Progenitor cell of endocrine pancreas (in vitro differentiated cells): Measurements from ENCODE around the gene ABCC8. TPM values are rescaled to one million over a fixed set of nuclear protein-coding genes. Genes with fewer than 3 reads are reported as not detected.
"Not testable (repeated sequence)": the region's sequence is repeated elsewhere in the genome, so short reads cannot be mapped to it uniquely, and the experiment has no call there.

Experiments
- DNase-seq: peaks from one replicate; pipeline ENCODE4 v3.0.0; 2021; ENCODE audit warnings: low spot score; ENCODE audit not compliant: unreplicated experiment
- H3K27ac Mint-ChIP-seq: 2 replicates; pipeline ENCODE4 v1.8.0; 2021; ENCODE audit warnings: mild to moderate bottlenecking, moderate library complexity, mixed read lengths
- H3K27me3 Mint-ChIP-seq: 2 replicates; pipeline ENCODE4 v1.8.0; 2021; ENCODE audit warnings: mixed read lengths
- H3K36me3 Mint-ChIP-seq: 2 replicates; pipeline ENCODE4 v1.8.0; 2022; ENCODE audit warnings: mixed read lengths; ENCODE audit not compliant: insufficient read depth
- H3K4me1 Mint-ChIP-seq: 2 replicates; pipeline ENCODE4 v1.8.0; 2021; ENCODE audit warnings: low read depth, mixed read lengths
- H3K4me3 Mint-ChIP-seq: 2 replicates; pipeline ENCODE4 v1.8.0; 2021; ENCODE audit warnings: low read depth, mild to moderate bottlenecking, moderate library complexity, mixed read lengths
- H3K9me3 Mint-ChIP-seq: 2 replicates; pipeline ENCODE4 v1.8.0; 2021; ENCODE audit warnings: low read depth, mixed read lengths
- CTCF ChIP-seq: fragments of 200-600 bp; sonication (generic); IDR thresholded peaks from one replicate; pipeline ENCODE4 v1.5.0; 2021; ENCODE audit warnings: antibody characterized with exemption, mild to moderate bottlenecking; ENCODE audit not compliant: unreplicated experiment
- total RNA-seq: library from RNA; stranded (reverse); gene quantifications from 2 replicates; pipeline ENCODE4 v1.2.1, GENCODE V29; 2021

The ABCC8 gene
- total RNA-seq, 1 donor from 2014 or later: 23.9 TPM

DNA sequence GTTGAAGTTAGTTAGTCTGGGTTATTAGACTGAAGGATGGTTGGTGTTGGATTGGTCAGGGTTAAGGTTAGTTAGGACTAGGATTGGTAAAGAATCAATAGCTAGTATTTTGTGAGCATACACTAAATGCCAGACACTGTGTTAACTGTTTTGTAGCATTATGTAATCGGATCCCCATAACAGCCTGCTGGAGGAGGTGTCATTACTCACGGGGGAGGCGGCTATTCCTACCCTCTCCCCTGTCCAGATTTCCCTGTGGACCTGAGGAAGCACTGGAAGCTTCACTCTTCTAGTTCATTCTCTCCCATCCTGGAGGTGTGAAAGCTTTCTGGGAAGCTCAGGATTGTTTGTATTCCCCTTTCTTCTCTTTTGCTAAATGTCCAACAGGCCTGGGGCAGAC is 47.7 kb downstream of the ABCC8 start:
- no peak for DNase-seq
- Mint-ChIP-seq H3K36me3 (no peaks in the 10 kb centered on the region), H3K27me3 (peaks cover 26% of the 10 kb centered on the region), H3K4me3 (no peak overlapping the region), H3K9me3 (no peaks in the 10 kb centered on the region), H3K27ac (no peak overlapping the region), H3K4me1 (peaks cover under 1% of the 10 kb centered on the region)
- no peak for TF ChIP-seq CTCF

GRCh38 chr11:17428261-17428660 is 48.4 kb downstream of the ABCC8 start:
- no peaks in the 10 kb centered on the region for H3K9me3 Mint-ChIP-seq
- H3K4me1 Mint-ChIP-seq: peaks cover 1% of the 10 kb centered on the region
- H3K27ac Mint-ChIP-seq: no peak overlapping the region
- no peak overlapping the region for H3K4me3 Mint-ChIP-seq
- H3K36me3 Mint-ChIP-seq: no peaks in the 10 kb centered on the region
- no peak for DNase-seq
- H3K27me3 Mint-ChIP-seq: peaks cover 25% of the 10 kb centered on the region
- no peak for TF ChIP-seq CTCF

- peaks cover 33% of the 10 kb centered on the region for H3K27me3 Mint-ChIP-seq
- H3K4me3 Mint-ChIP-seq, H3K36me3 Mint-ChIP-seq, H3K27ac Mint-ChIP-seq, DNase-seq, H3K4me1 Mint-ChIP-seq, H3K9me3 Mint-ChIP-seq: not testable (repeated sequence)
Measured at GRCh38 chr11:17426233-17426632, 50.4 kb downstream of the ABCC8 start.

GRCh38 chr11:17423533-17424310 is 52.9 kb downstream of the ABCC8 start:
- no peak for DNase-seq
- Mint-ChIP-seq H3K9me3 (no peaks in the 10 kb centered on the region), H3K27me3 (peaks cover 35% of the 10 kb centered on the region), H3K4me1 (peaks cover 1% of the 10 kb centered on the region), H3K27ac (peak overlapping the region; percentile 71), H3K4me3 (no peak overlapping the region), H3K36me3 (no peaks in the 10 kb centered on the region)
- no peak for TF ChIP-seq CTCF

GRCh38 chr11:17421781-17422180 is 54.9 kb downstream of the ABCC8 start:
- no peaks in the 10 kb centered on the region for H3K36me3 Mint-ChIP-seq
- TF ChIP-seq CTCF: no peak
- H3K27me3 Mint-ChIP-seq: peaks cover 31% of the 10 kb centered on the region
- no peak for DNase-seq
- no peak overlapping the region for H3K27ac Mint-ChIP-seq
- no peaks in the 10 kb centered on the region for H3K9me3 Mint-ChIP-seq
- H3K4me3 Mint-ChIP-seq: no peak overlapping the region
- H3K4me1 Mint-ChIP-seq: peaks cover 5% of the 10 kb centered on the region
